SK-N-SH (cell line): ENCODE measurements around the gene PRKCQ. TPM values are rescaled to one million over a fixed set of nuclear protein-coding genes. Genes with fewer than 3 reads are reported as not detected.

ENCODE experiments used
- CTCF ChIA-PET: fragments of 300-600, 350-600 bp; formaldehyde crosslinking; extraction: SDS; loops from one replicate; lab custom pipeline; 2021; lab: Yijun Ruan, JAX
- POLR2A ChIA-PET: fragments of 350-600 bp; sonication (Branson Sonifier 250); formaldehyde crosslinking; extraction: SDS; loops from one replicate; lab custom pipeline; 2020; ENCODE audit warnings: antibody characterized with exemption, inconsistent platforms; lab: Yijun Ruan, JAX
- DNase-seq: peaks from one replicate; pipeline ENCODE4 v3.0.0; 2012
- H2AFZ ChIP-seq: fragments of 200-600 bp; sonication (generic); 2 replicates; pipeline ENCODE4 v1.8.1; 2016; ENCODE audit warnings: antibody characterized with exemption, mild to moderate bottlenecking, low read depth
- H3F3A ChIP-seq: fragments of 200-600 bp; sonication (generic); replicated peaks from 2 replicates; pipeline ENCODE3; 2016; ENCODE audit warnings: antibody characterized with exemption, mild to moderate bottlenecking; ENCODE audit not compliant: insufficient read depth
- H3K27ac ChIP-seq, 2 experiments: fragments of 200-500 bp in 1 of 2; fragments of 200-600 bp in 1 of 2; sonication (Bioruptor generic) in 1 of 2; sonication (generic), shearing (Covaris generic) in 1 of 2; 2 replicates each; pipeline versions ENCODE4 v1.5.1 to v1.6.1; 2014 to 2016; ENCODE audit warnings: low read depth in 2 of 2, inconsistent platforms in 1 of 2, low read length in 1 of 2, mild to moderate bottlenecking in 1 of 2, mixed read lengths in 1 of 2
- H3K27me3 ChIP-seq: fragments of 200-600 bp; sonication (generic), shearing (Covaris generic); 2 replicates; pipeline ENCODE4 v1.6.1; 2016; ENCODE audit warnings: mixed run types; ENCODE audit not compliant: insufficient read depth
- H3K36me3 ChIP-seq, 2 experiments: fragments of 200-500 bp in 1 of 2; fragments of 200-600 bp in 1 of 2; sonication (Bioruptor generic) in 1 of 2; sonication (generic) in 1 of 2; replicated peaks in 1 of 2; 2 replicates each; pipeline versions ENCODE3 to v1.5.1; 2014 to 2016; ENCODE audit warnings: low read length in 1 of 2, mild to moderate bottlenecking in 1 of 2; ENCODE audit not compliant: insufficient read depth in 2 of 2, control insufficient read depth in 1 of 2
- H3K4me1 ChIP-seq, 2 experiments: fragments of 200-500 bp in 1 of 2; fragments of 200-600 bp in 1 of 2; sonication (Bioruptor generic) in 1 of 2; sonication (generic), shearing (Covaris generic) in 1 of 2; 2 replicates each; pipeline versions ENCODE4 v1.5.1 to v1.6.1; 2014 to 2016; ENCODE audit warnings: low read depth in 1 of 2, low read length in 1 of 2, mixed run types in 1 of 2; ENCODE audit not compliant: insufficient read depth in 2 of 2, control insufficient read depth in 1 of 2
- H3K4me2 ChIP-seq: fragments of 200-600 bp; sonication (generic), shearing (Covaris generic); 2 replicates; pipeline ENCODE4 v1.6.1; 2017; ENCODE audit warnings: mixed run types
- H3K4me3 ChIP-seq, 2 experiments: fragments of 200-500 bp in 1 of 2; fragments of 200-600 bp in 1 of 2; sonication (Bioruptor generic) in 1 of 2; sonication (generic), shearing (Covaris generic) in 1 of 2; 2 replicates each; pipeline versions ENCODE4 v1.5.1 to v1.8.1; 2014 to 2016; ENCODE audit warnings: low read depth in 2 of 2, inconsistent platforms in 1 of 2, low read length in 1 of 2, mild to moderate bottlenecking in 1 of 2, mixed read lengths in 1 of 2, moderate library complexity in 1 of 2
- H3K79me2 ChIP-seq: fragments of 200-600 bp; sonication (generic); 2 replicates; pipeline ENCODE4 v1.8.1; 2017; ENCODE audit warnings: mild to moderate bottlenecking; ENCODE audit not compliant: insufficient read depth
- H3K9ac ChIP-seq: fragments of 200-600 bp; sonication (generic); 2 replicates; pipeline ENCODE4 v1.6.1; 2017; ENCODE audit warnings: mixed run types
- H3K9me2 ChIP-seq: fragments of 200-600 bp; sonication (generic); 2 replicates; pipeline ENCODE4 v1.6.1; 2017; ENCODE audit warnings: mixed run types
- H3K9me3 ChIP-seq: fragments of 200-600 bp; sonication (generic); 2 replicates; pipeline ENCODE4 v1.6.1; 2017; ENCODE audit warnings: mixed run types, mild to moderate bottlenecking, moderate library complexity
- H4K20me1 ChIP-seq: fragments of 200-600 bp; sonication (generic); 2 replicates; pipeline ENCODE4 v1.6.1; 2017; ENCODE audit warnings: mild to moderate bottlenecking, mixed run types; ENCODE audit not compliant: insufficient read depth
- CTCF ChIP-seq: fragments of 200-600 bp; sonication (generic); IDR thresholded peaks from 2 replicates; pipeline ENCODE4 v1.6.1; 2017; ENCODE audit warnings: antibody characterized with exemption, mild to moderate bottlenecking, moderate library complexity
- ELF1 ChIP-seq: IDR thresholded peaks from 2 replicates; pipeline ENCODE4 v1.4.0; 2012
- EP300 ChIP-seq, 2 experiments: IDR thresholded peaks; 2 replicates each; pipeline versions ENCODE4 v1.4.0 to v1.6.1; 2012; ENCODE audit warnings: borderline replicate concordance in 1 of 2, low read depth in 1 of 2, low read length in 1 of 2
- FOSL2 ChIP-seq: IDR thresholded peaks from 2 replicates; pipeline ENCODE4 v1.4.0; 2012; ENCODE audit warnings: low read depth, mild to moderate bottlenecking, moderate library complexity, borderline replicate concordance
- FOXM1 ChIP-seq: IDR thresholded peaks from 2 replicates; pipeline ENCODE4 v1.4.0; 2012; ENCODE audit warnings: low read depth, mild to moderate bottlenecking
- GATA2 ChIP-seq: sonication (generic); formaldehyde crosslinking; IDR thresholded peaks from 2 replicates; pipeline ENCODE4 v1.5.0; 2020; ENCODE audit warnings: mild to moderate bottlenecking, missing genetic modification reagents
- IRF3 ChIP-seq: fragments of 150-350 bp; IDR thresholded peaks from 2 replicates; pipeline ENCODE4 v1.6.1; 2016; ENCODE audit warnings: mild to moderate bottlenecking, low read depth, low read length
- MEF2A ChIP-seq: IDR thresholded peaks from 2 replicates; pipeline ENCODE4 v1.4.0; 2012; ENCODE audit warnings: low read depth, borderline replicate concordance
- MXI1 ChIP-seq: IDR thresholded peaks from 2 replicates; pipeline ENCODE4 v1.6.1; 2012; ENCODE audit warnings: mild to moderate bottlenecking, low read depth, low read length, improper control_type of control experiment
- NFIC ChIP-seq: IDR thresholded peaks from 2 replicates; pipeline ENCODE4 v1.4.0; 2012; ENCODE audit warnings: borderline replicate concordance
- NRF1 ChIP-seq: IDR thresholded peaks from 2 replicates; pipeline ENCODE4 v1.6.1; 2012; ENCODE audit warnings: low read depth, mild to moderate bottlenecking, low read length
- POLR2AphosphoS5 ChIP-seq: IDR thresholded peaks from 2 replicates; pipeline ENCODE4 v1.6.1; 2012; ENCODE audit warnings: low read depth, low read length
- RCOR1 ChIP-seq: fragments of 150-350 bp; IDR thresholded peaks from 2 replicates; pipeline ENCODE4 v1.6.1; 2017; ENCODE audit warnings: antibody characterized with exemption, low read length
- RFX5 ChIP-seq: IDR thresholded peaks from 2 replicates; pipeline ENCODE4 v1.6.1; 2012; ENCODE audit warnings: mild to moderate bottlenecking, improper control_type of control experiment, low read length
- RXRA ChIP-seq: IDR thresholded peaks from 2 replicates; pipeline ENCODE4 v1.4.0; 2012; ENCODE audit warnings: low read depth, mild to moderate bottlenecking, borderline replicate concordance
- SMC3 ChIP-seq: IDR thresholded peaks from 2 replicates; pipeline ENCODE4 v1.6.1; 2012; ENCODE audit warnings: low read depth, low read length, improper control_type of control experiment
- TAF1 ChIP-seq: IDR thresholded peaks from 2 replicates; pipeline ENCODE4 v1.6.1; 2012; ENCODE audit warnings: low read depth, mild to moderate bottlenecking, low read length, moderate library complexity, borderline replicate concordance
- USF1 ChIP-seq: IDR thresholded peaks from 2 replicates; pipeline ENCODE4 v1.4.0; 2012; ENCODE audit warnings: low read depth, borderline replicate concordance
- USF2 ChIP-seq: fragments of 150-350 bp; IDR thresholded peaks from 2 replicates; pipeline ENCODE4 v1.6.1; 2017; ENCODE audit warnings: antibody characterized with exemption, low read length, low read depth, borderline replicate concordance
- YY1 ChIP-seq: IDR thresholded peaks from 2 replicates; pipeline ENCODE4 v1.4.0; 2012; ENCODE audit warnings: low read depth, mild to moderate bottlenecking
- ZBTB33 ChIP-seq: IDR thresholded peaks from 2 replicates; pipeline ENCODE4 v1.4.0; 2012; ENCODE audit warnings: low read depth, borderline replicate concordance
- WGBS: methylation state at CpG from one replicate; pipeline ENCODE4 v1.1.6; 2017; ENCODE audit warnings: low lambda C conversion rate; 5-methylcytosine and 5-hydroxymethylcytosine counted together
- polyA plus RNA-seq, 3 experiments: library from polyadenylated mRNA; depleted of rRNA; stranded (reverse); fragments of >200 nt; gene quantifications; 2 replicates each; pipeline ENCODE4 v1.2.3, GENCODE V29; 2012

PRKCQ gene
- polyA plus RNA-seq, 1 of the 3 experiments (the other 2 are of a cell fraction) = 0.18 TPM

- Histone ChIP-seq H3K9ac (no peak overlapping the region), H4K20me1 (no peaks in the 10 kb centered on the region), H2AFZ (no peak overlapping the region), H3K9me3 (no peaks in the 10 kb centered on the region), H3F3A (no peaks in the 10 kb centered on the region), H3K36me3 (no peaks in the 10 kb centered on the region), H3K27ac (no peak overlapping the region), H3K4me3 (no peak overlapping the region), H3K27me3 (peaks cover 19% of the 10 kb centered on the region), H3K4me1 (no peaks in the 10 kb centered on the region; a peak in 1 of 4 replicates), H3K79me2 (no peaks in the 10 kb centered on the region), H3K9me2 (no peaks in the 10 kb centered on the region), H3K4me2 (no peak overlapping the region)
- TF ChIP-seq MEF2A (no peak), SMC3 (no peak), FOSL2 (no peak), FOXM1 (no peak), RCOR1 (no peak), CTCF (no peak), MXI1 (no peak), YY1 (no peak), TAF1 (no peak), ZBTB33 (no peak), RFX5 (no peak), POLR2AphosphoS5 (no peak)
- CTCF ChIA-PET = interaction anchor here (1.6 kb wide), 2 partner anchors 10 to 96 kb away, joined by 3 to 6 read pairs; partner anchors contain the start of gene PRKCQ
- WGBS = 62% methylated on average over 11 of the region's 11 CpGs
- POLR2A ChIA-PET = no interaction called here
- DNase-seq = no peak
These were observed 9.2 kb downstream of the PRKCQ start for GRCh38 chr10:6570893-6571292.

GRCh38 chr10:6569259-6569658 lies 10.8 kb downstream of the PRKCQ start:
- Histone ChIP-seq H3K4me2 (no peak overlapping the region), H3K4me3 (no peak overlapping the region), H4K20me1 (no peaks in the 10 kb centered on the region), H3K9me2 (no peaks in the 10 kb centered on the region), H3K27ac (no peak overlapping the region), H3F3A (no peaks in the 10 kb centered on the region), H3K36me3 (no peaks in the 10 kb centered on the region), H3K9me3 (no peaks in the 10 kb centered on the region), H3K27me3 (peaks cover 19% of the 10 kb centered on the region), H2AFZ (no peak overlapping the region), H3K9ac (no peak overlapping the region), H3K4me1 (no peaks in the 10 kb centered on the region), H3K79me2 (no peaks in the 10 kb centered on the region)
- ChIA-PET POLR2A (no interaction called here), CTCF (interaction anchor here (0.7 to 1.6 kb wide), 2 partner anchors 25 to 98 kb away, joined by 3 read pairs; no protein-coding TSS in a partner anchor)
- no peak for TF ChIP-seq POLR2AphosphoS5
- no peak for TF ChIP-seq USF1
- TF ChIP-seq GATA2 (CRISPR knock-in tag) = no peak
- no peak for TF ChIP-seq RXRA
- no peak for TF ChIP-seq ELF1
- no peak for TF ChIP-seq USF2
- no peak for TF ChIP-seq NFIC
- TF ChIP-seq YY1 = no peak
- no peak for TF ChIP-seq EP300 (IDR thresholded peaks at IDR 0.05; ENCODE audit: borderline replicate concordance in 1 of 2, low read depth in 1 of 2, low read length in 1 of 2)
- TF ChIP-seq NRF1 = no peak
- no peak for TF ChIP-seq IRF3
- 21% methylated on average over 7 of the region's 7 CpGs for WGBS
- no peak for DNase-seq
